HG03280 (cell line): Measurements from ENCODE around the gene CCR7.

ENCODE experiments used
- ATAC-seq: cut with Tn5 transposase; IDR thresholded peaks from one replicate; pipeline ENCODE4 v1.9.1; 2021; ENCODE audit warnings: mild to moderate bottlenecking, moderate library complexity; ENCODE audit not compliant: unreplicated experiment

CCR7 gene

DNA sequence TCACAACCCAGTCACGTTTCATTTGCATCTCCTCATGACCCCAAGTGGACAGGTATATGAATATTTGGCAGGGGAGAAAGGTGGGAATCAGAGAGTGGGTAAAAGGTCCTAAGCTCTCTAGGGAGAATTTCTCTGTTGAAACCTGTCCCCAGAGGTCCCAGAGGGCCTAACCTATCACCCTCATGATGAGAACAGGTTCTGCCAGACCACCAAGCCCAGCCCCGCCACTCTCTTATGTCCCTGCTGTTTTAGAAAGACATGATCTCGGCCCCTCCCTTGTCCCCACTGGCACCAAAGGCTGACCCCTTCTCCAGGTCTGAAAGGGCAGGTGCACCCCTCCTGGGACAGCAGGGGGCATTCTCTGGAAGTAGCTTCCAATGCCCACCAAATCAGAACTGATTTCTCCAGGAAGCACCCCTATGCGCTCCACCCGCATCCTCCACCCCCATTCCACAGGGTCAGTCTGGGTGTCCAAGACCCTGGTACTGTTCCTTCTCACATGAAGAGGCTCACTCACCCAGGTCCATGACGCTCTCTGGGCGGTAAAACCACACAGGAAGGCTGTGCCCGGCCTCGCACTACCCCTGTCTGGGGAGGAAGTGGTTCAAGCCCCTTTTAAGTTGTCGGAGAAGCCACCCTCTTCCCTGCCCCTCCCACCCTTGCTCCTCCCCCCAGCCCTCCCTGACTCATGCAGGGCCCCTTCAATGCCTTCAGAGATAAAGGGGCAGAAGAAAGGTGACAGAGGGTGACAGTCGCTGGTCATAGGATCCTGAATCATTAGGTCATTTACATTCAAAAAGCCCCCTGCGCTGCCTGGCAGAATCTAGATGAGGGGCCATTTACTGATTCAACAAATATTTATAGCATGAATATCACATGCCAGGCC, at the start of gene CCR7:
TSS of gene CCR7 (minus strand) at position 590 of the 886 bp plus-strand sequence. CDS start at position 527, 63 bp downstream.
- ATAC-seq = no peak

DNA sequence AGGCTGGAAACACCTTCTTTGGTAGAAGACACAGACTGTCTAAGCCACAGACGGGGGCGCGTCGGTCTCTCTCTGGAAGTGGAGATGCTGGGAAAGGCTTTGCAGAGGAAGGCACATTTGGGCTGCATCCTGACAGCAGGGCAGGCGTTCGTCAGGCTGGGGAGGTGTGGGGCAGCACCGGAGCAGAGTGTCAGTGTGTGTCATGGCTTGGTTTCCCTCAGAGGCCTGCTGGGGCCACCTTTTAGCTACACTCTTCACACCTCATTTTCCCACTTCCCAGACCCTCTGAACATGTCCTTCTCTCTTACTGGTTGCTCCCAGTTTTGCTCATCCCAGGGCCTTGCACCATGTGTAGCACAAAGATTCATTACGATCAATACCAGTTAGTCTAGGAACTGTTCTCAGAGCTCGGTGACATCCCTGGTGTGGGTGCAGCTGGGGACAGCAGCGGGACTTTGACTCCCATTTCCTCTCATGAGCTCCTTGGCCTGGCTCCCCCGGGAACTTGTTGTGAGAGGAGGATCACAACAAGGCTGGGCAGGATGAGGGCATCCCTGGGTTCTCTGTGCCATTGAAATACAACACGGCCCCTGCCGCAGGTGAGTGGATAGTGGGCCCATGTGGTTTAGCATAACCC, 49.3 kb upstream of the CCR7 start:
- no peak for ATAC-seq

DNA sequence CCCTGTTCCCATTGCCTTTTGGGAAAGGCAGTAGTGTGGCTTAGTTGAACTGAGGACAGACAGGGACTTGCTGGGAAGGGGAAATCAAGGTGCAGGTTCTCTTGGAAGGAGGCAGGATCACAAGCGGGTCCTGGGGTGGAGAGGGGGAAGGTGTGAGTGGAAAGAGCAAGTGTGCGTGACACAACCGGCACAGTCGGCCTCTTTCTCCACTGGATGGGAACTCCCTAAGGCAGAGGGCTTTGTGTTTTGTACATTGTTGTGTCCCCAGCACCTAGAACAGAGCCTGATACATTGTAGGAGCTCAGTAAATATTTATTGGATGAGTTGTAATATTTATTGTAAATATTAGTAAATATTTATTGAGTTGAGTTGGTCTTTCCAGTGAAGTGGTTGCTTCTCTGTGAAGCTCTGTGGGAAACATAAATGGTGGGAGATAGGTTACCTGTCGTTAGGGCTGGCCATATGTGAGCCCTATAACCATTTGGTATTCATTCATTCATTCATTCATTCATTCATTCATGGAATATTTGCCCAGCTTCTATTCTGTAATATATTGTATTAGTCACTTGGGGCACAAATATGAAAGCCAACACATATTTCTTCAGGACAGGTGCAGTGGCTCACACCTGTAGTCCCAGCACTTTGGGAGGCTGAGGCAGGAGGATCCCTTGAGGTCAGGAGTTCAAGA, 48.3 kb upstream of the CCR7 start:
- ATAC-seq = no peak

DNA sequence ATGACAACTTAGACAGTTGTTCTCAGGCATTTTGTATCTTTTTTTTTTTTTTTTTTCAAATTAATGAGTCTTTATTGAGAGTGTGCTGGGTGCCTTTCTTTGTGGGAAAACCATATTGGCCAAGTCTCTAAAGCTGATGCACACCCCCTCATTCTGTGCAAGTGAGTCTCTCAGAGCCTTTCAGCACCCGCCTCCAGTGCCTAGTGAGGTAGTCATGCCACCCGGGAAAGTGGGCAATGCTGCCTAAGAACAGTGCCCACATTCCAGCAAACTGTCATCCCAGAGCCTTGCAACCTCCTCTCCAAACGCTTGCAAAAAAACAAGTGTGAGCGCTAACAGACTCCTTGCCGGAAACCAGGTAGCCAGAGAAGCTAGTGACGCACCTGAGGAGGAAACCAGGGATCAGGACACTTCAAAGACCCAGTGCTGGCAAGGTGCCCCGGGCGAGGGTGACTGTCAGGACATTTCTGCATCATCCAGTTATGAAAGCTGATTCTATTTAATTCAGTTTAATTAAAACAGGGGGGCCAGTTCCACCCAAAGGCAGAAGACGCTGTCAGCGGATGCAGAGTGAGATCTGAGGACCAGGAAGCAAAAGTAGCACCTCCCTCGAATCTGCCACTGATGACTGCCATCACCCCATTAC, 47.5 kb upstream of the CCR7 start:
- ATAC-seq = no peak

DNA sequence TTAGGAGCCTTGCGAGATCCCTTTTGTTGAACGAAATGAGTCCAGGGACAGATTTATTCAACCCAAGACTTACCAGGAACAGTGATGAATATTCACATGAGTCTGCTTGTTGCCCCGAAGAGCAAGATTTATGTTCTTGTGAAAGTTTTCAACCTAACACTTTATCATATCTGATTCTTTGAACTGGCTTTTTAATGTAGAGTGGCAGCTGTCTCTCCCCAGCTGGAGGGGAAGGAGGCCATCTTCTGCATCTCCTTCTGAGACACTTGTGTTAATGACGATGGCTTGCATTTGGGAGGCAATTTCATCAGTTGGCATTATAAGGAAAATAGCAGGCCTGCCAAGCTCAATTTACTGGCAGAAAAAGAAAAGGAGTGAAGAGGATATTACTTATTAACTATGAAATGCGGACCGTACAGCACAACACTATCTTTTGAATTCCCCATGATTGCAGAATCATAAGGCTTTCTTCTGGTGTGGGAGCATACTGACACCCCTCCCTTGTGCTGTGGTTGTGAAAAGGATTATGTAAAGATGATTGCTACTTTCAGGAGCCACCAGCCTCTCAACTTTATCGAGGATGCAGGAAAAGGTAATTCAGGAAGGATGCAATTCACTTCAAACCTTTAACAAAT, 46.7 kb upstream of the CCR7 start:
- ATAC-seq = no peak

DNA sequence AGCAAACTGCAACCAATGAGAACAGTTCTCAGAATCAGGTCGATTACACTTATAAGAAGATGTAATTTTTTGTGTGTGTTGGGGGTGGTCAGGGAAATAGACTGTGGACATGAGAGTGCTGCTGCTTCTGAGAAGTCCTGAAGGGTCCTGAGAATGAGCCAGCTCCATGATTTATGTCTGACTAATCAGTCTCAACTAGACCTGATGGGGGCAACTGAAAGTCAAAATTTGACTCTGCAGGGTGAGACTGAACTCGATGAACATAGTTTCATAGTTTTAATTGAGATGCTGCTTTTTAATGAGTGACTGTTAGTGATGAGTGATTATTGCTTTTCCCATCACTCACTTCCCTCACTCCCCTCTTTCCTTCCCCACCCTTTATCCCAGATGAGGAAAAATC, 45.1 kb upstream of the CCR7 start:
- no peak for ATAC-seq

DNA sequence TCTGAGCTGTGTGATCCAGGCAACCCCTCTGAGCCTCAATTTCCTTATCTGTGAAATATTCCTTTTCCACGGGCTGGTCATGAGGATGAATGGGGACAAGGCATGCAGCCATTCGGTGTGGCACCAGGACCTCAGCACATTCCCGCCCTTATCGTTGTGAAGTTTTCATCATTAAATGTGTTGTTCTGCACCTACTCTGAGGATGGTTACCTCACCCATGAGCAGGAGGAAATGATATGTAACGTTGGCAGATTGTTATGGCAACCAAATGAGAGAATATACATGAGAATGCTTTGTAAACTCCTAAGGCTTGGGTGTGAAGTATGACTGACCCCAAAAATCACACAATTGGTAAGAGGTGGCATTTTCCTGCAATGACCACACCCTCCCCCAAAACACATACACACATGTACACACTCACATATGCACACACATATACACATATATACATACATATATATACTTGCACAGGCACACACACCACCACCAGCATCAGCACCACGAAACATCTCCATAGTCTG, 42.8 kb upstream of the CCR7 start:
- ATAC-seq = no peak

DNA sequence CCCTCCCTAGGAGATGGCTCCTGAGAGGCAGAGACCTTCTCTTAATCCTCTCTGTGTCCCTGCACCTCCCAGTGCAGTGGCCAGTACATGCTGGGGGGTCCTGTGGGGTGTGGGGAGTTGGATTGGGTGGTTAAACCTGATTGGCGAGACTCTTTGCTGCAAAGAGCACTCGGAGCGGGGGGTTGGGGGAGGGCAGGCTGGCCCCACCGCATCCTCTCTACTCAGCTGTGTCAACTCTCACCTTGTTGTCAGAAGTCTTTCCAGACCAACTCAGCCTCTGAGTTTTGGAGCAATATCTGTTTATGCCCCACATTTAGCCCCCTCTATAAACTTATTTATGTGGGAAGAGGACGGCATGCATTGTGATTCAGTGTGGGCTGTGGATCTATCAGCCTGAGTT, 42.4 kb upstream of the CCR7 start:
- ATAC-seq = no peak

GRCh38 chr17:40606548-40607353, 41.5 kb upstream of the CCR7 start:
- no peak for ATAC-seq

DNA sequence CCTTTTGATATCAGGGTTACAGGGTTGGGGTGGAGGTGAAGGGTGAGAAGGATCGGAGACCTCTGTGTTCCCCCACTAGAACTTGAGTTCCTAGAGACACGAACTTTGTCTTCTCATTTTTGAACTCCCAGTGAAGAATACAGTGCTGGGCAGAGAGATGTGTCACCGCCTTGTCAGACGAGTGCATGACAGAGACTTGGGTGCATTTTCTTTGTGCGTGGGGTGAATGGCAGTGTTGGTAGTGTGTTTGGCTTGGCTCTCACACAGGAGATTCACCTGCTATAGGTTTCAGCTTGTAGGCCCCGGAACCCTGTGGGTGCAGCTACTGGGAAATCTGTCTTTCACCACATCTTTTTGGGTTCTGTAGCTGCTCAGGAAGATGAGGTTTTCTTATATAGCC, 40.0 kb upstream of the CCR7 start:
- no peak for ATAC-seq

DNA sequence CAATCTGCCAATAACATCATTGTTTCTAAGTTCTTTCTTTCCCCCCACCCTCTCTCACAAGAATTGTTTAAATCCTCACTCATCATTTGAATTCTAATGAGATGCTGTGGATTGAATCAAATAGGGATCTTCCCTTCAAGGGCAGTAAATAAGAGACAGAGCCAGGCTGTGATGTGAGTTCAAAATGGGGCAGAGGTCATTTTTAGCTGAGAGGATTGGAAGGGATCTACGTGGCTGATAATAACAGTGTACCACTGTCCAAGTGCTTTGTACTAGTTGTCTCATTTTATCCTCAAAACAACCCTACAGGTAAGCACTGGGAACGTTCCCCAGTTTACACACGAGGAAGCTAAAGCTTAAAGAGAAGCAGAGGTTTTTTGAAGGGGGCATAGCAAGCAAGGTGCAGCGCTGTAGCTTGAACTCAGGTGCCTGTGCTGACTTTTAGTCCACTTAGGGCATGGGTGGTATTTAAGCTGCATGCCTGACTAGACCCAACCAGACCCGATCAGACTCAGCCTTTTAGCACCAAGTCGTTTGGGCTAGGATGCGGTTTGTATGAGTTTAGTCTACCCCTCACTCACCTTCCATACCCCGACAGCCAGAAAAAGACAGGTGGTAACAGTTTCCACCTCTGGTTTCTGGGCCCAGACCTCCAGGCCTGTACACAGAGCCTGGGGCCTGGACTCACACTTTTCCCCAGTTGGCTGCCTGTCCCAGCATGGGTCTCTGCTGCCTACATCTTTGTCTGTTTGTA, 39.2 kb upstream of the CCR7 start:
- no peak for ATAC-seq

GRCh38 chr17:40602445-40603443, 37.5 kb upstream of the CCR7 start:
- no peak for ATAC-seq

DNA sequence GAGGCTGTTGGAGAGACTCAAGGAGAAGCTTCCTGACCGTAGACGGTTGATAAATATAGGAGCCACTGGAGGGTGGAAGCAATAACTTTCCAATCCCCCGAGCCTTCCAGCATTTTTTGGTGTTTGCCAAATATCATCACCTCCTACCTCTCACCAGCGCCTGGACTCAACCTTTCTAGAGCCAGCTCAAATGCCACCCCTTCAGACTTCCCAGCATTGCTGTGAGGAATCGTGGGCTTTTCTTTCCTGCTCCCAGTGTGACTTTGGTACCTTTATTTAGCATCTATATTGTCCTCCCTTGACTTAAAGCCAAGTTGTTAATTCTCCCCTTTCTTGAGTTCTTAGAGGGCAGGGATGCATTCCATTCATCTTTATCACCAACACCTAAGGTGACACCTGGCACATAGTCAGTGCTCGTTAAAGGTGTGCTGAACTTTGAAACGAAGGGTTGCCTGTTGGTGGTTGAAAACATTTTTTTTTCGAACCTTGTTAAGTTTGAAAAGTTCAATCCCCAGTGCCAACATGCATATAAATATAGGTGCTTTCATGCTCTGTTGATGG, 35.3 kb upstream of the CCR7 start:
- ATAC-seq = no peak

GRCh38 chr17:40599468-40599763, 34.1 kb upstream of the CCR7 start:
- ATAC-seq = no peak

DNA sequence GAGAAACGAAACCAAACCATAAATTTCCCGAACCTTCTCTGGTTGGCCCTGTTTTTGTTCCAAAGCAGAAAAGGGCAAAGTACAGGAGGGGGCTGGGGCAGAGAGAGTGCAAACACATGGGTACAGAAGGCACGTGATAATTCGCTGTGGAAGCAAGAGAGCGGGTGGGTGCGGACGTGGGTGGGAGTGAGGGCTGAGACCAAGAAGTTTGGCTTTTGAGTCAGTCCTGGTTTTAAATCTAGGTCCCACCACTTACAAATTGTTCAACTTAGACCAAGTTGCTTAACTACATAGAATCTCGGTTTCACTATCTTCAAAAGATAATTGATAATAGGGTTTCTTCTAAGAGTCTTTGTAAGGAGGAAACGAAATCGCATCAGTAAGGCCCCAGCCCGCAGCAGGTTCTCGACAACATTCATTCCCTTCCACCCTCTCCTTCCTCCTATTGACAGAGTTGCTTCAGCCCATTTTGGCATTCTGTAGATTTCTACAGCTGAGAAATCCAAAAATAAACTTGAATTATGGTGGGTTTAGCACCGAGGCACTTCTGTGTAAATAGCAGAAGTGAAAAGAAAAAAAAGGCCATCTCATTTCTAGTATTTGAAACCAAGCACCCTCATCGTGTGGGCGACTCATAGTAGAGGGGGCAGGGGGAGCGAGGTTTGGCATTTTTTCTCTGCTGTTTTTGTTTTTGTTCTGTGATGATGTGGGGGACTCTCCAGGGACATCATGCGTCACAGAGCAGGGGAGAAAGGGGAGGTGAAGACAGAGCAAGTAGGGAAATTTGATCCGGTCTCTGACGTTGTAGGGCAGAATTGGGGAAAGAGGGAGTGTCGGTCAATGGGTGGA, 33.6 kb upstream of the CCR7 start:
- peak; percentile 56 for ATAC-seq

- ATAC-seq = no peak
Observed at GRCh38 chr17:40598301-40598618, 33.0 kb upstream of the CCR7 start.
